D721Med (cell line): ENCODE data around the gene LIMS2.

Experiments
- DNase-seq: peaks from one replicate; pipeline ENCODE4 v3.0.0; 2011; ENCODE audit warnings: low spot score; ENCODE audit not compliant: insufficient read length
- FAIRE-seq: peaks from 2 replicates; lab custom pipeline; 2011; peaks lifted over from hg19 to GRCh38; lab: Jason Lieb, UNC
- CTCF ChIP-seq: IDR thresholded peaks from 2 replicates; pipeline ENCODE4 v1.5.1; 2012; ENCODE audit warnings: mild to moderate bottlenecking, control low read depth; ENCODE audit not compliant: insufficient read depth; ENCODE audit errors: missing control alignments

Gene LIMS2

GRCh38 chr2:127635380-127636237, 39.7 kb downstream of the LIMS2 start:
- DNase-seq: no peak
- FAIRE-seq: no peak
- no peak for TF ChIP-seq CTCF

- no peak for TF ChIP-seq CTCF
- FAIRE-seq (no peak), DNase-seq (no peak)
Observed at GRCh38 chr2:127634626-127635379, 40.5 kb downstream of the LIMS2 start.

GRCh38 chr2:127634066-127634617, 41.2 kb downstream of the LIMS2 start:
- FAIRE-seq (no peak), DNase-seq (no peak)
- no peak for TF ChIP-seq CTCF

- no peak for TF ChIP-seq CTCF
- FAIRE-seq (no peak), DNase-seq (no peak)
Observed at GRCh38 chr2:127633556-127634065, 41.7 kb downstream of the LIMS2 start.

GRCh38 chr2:127632592-127633489, 42.5 kb downstream of the LIMS2 start:
- no peak for FAIRE-seq
- no peak for TF ChIP-seq CTCF

GRCh38 chr2:127631997-127632581, 43.2 kb downstream of the LIMS2 start:
- FAIRE-seq (no peak), DNase-seq (no peak)
- TF ChIP-seq CTCF: no peak

More at GRCh38 chr2:127632592-127633489, 42.5 kb downstream of the LIMS2 start:
- DNase-seq: no peak
